GM19240 (cell line): ENCODE data around the gene NEK6.
A peak's percentile ranks its signal among the peaks of the same experiment; 100 is the strongest.

Experiments
- DNase-seq: peaks from one replicate; pipeline ENCODE4 v3.0.0; 2011; ENCODE audit warnings: low spot score; ENCODE audit not compliant: insufficient read length

Gene NEK6

DNA sequence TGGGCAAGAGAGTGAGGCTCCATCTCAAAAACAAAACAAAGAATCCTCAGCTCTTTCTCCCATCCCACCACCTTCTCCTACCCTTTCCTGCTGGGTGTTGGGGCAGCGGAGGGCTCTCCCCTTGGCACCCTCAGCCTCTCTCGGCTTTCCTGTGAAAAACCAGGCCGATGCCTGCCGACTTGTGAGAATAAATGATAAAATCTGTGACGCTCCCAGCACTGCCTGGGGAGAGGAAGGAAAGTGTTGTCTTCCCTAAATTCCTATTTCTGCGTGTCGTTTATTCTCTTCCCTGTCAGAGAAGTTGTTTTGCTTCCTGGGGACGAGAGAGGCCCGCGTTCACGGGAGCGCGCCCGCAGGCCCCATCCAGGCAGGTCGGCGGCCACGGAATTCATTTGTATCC lies 19.7 kb downstream of the NEK6 start:
- no peak for DNase-seq

DNA sequence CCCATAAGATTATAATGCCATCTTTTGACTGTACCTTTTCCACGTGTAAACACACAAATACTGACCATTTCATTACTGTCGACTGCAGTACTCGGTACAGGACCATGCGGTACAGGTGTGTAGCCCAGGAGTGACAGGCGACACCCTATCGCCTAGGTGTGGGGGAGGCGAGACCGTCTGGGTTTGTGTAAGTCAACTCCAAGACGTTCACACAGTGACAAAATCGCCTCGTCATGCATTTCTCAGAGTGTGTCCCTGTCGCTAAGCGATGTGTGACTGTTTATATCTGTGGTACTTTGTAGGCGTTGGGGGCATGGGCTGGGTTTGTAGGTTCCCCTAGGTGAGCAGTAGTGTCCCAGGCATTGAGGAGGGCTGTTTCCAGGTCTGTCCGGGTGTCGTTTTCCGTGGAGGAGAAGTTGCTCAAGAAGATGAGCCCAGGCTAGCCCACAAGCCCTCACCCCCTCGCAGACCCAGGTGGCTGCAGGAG lies 20.3 kb downstream of the NEK6 start:
- no peak for DNase-seq

DNA sequence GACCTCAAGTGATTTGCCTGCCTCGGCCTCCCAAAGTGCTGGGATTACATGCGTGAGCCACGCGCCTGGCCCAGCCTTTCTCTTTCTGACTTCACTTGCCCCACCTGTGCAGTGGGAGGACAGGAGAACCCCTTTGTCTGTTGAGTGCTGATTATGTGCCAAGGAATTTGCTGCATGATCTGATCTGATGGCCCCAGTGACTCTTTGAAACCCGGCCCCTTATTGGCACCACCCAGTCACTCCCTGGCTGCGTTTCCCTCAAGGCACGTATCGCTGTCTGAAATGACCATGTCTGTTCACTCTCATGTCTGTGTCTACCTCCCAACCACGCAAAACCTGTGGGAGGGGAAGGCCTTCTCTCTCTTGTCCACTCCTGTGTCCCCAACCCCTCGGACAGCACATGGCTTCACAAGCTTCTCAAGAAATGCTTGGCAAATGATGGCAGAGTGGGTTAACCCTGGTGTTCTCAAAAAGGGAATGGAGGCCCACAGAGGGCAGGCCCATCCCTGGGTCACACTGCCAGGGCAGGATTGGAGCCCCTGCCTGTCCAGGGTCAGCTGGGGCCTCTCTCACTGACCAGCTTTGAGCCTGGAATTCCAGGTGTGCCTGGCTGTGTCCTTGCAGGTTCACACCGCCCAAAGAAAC lies 21.9 kb downstream of the NEK6 start:
- DNase-seq = no peak

DNA sequence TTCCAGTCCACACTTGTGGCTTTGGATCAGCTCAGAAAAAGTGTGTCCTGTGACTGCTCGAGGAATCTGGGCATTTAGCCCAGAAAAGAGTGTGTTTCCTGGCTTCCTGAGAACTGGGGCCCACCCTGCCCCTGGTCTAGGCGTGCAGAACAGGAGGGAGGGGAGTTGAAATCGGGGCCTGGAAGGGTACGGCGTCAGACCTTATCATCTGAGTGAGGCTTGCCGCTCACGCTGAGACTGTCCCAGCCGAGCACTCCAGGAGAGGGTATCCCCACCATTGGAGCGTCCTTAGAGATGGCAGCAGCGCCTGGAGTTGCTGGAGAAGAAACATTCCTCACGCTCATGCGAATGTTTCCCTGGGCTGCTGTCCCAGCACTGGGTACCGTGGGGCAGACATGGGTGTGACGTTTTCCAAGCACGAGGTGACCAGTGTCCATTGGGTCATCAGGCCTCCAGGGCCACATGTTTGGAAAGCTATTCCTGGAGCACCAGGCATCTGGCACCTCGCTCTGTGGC lies 22.5 kb downstream of the NEK6 start:
- DNase-seq = no peak

DNA sequence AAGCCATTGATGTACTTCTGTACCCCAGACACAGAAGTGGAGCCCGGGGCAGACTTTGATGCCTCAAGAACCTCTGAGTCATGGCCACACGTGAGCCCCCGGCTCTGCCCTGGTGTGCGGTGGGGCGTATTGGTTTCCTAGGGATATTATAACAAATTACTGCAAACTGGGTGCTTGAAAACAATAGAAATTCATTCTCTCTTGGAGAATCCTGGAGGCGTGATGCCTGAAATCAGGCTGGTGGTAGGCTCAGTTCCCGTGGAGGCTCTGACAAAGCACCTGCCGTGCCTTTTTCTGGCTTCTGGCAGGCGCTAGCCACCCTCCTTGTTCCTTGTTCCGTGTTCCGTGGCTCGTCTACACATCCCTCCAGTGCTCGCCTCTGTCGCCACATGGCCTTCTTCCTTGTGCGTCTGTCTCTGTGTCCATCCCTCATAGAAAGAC lies 24.2 kb downstream of the NEK6 start:
- DNase-seq = no peak

DNA sequence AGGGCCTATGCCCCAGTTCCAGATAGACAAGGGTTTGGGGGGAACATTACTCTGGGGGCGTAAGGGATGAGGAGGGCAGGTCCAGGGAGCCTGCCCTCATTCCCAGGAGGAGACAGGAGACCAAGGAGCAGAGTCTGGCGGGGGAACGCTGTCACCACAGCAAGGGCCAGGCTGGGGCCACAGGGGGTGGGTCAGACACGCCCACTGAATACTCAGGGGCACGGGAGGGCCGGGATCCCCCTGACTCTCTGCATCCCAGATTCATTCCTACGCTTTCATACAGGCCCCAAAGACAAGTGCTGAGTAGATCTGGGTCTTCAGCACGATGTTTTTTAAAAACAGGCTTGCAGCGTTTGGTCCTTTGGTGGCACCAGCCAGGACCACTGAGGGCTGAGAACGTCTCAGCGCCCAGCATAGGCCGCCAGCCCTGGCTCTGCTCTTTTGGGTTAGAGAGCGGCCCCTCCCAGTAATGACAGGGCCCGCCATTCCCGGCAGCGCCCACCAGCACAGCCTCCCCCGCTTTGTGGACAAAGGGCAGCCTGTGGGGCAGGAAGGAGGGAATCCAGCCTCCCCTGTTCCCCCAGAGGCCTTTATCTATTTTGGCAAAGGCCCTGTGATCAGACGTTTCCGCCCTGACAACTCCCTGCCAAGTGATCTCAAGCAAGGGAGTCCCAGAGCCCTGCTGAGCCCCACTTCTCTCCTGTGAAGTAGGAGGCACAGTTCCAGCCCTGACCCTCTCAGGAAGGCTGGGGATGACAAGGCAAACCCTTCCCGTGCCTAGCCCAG lies 24.9 kb downstream of the NEK6 start:
- DNase-seq = no peak

DNA sequence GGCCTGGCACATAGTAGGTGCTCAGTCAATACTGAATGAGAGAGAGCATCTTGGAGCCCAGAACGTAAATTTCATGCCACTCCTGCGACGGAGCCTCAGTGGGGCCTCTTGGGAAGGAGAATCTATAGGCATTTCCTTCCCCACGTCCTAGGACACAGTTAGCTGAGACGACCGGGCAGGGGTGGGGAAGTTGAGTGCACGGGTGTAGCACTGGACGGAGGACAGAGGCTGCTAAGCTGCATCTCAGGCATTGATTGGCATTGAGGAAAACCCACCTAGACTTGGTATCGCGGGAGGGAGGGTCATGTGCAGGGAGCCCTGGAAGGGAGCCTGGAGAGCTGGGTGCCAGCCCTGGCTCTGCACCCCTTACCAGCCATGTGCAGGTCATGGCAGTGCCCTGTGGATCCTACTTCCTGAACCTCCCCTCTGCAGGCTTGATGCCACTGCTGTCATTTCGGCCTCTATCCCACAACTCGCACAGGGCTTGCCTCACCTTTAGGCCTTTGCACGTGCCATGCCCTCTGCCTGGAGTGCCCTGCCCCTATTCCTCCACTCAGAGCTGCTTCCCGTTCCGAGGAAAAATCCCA lies 25.6 kb downstream of the NEK6 start:
- no peak for DNase-seq

DNA sequence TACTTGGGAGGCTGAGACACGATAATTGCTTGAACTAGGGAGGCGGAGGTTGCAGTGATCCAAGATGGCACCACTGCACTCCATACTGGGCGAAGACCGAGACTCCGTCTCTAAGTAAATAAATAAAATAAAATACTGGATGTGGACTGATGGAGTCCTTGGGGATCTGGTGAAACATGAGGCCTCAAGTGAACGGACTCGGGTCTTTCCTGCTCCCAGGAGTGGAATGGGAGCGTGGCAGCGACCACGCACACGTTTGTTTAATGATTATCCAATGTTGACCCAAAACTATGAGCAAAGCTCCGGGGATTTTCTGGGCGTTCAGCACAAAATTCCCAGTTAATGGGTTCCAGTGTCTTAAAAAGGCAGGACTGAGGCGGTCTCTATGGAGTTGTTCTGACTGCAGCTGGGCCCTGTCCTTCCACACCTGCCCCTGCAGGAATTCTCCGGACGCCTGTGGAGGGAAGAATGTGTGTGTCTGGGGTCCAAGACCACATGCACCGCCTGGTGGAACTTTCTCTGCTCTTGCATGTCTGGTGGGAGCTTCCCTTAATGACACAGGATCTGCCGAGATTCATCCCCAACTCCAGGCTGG lies 26.6 kb downstream of the NEK6 start:
- no peak for DNase-seq

DNA sequence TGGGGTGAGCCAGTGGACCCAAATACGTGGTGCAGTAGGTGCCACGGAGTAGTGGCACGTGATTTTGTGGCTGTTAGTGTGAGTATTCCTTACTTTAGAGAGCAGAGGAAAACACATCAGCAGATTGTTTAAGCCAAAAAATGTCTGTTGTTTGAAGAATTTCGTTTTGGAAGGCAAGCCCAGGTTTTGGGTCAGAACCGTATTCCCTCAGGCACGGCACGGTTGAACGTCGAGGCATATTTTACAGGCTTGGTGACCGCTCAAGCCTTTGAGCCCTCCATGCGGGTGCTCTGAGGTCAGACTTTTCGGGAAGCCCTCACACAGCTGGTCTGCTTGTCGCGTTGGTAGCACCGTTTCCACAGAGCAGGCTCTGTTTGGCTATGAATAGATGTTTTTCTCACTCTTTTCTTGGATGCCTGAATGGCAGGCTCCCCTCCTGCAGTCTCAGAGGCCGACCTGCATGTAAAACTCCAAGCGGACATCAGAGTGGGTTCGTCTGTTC lies 27.2 kb downstream of the NEK6 start:
- no peak for DNase-seq

DNA sequence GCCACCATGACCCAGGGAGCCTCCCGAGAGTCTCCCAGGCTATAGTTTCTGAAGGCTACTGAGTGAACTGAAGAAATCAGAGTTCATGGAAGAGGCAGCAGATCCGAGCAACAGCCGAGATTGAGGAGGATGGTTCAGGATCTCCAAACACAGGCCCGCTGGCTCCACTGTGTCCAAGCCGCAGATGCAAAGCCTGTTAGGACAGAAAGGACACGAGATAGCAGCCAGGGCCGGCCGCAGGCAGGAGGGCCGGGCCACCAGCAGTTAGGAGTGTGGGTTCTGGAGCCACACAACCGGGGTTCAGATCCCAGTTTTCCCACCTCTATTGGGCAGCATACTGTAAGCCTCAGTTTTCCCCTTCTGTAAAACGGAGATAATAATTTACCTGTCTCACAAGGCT lies 27.7 kb downstream of the NEK6 start:
- DNase-seq = no peak

DNA sequence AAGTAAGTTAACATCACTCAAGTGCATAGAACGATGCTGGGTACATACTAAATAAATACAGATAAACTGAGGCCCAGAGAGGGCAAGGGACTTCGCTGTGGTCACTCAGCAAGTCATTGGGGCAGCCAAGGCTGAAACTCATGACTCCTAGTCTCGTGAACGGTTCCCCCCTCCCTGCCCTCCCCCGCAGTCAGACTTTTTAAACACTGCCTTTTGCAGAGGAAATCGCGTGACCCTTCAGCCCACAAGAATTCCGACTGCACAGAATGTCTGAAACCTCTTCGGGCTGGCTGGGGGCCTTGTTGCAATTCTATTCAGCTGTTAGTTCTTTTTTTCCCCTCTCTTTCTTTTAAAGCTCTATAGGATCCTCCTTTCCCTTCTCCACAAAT lies 28.1 kb downstream of the NEK6 start:
- DNase-seq = peak; percentile 68

DNA sequence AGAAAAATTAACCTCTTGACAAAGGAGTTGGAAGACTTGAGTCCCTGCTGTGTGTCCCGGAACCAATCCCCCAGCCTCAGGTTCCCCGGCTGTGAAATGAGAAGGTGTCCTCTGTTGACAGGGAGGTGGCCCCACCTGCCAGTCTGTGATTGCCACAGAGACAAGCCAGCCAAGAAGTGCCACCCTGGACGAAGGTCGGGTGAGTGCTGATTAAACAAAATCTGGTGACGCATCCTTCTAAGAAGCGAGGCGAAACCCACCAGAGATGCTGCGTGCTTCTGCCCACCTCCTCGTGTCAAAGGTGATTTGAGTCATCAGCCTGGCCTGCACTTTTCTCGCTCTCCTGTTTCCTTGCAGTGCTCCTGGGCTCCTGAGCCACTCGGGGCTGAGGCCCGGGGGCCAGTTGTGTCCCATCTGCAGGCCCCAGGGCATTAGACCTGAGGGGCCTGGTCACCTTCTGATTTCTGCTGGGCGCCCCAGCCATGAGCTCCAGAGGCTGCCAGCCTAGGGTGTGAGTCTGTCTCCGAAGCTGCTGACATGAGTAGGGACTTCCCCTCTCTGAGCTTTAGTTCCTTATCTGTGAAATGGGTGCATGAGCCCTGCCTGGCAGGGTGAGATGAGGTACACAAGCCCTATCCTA lies 28.7 kb downstream of the NEK6 start:
- peak; percentile 69 for DNase-seq

DNA sequence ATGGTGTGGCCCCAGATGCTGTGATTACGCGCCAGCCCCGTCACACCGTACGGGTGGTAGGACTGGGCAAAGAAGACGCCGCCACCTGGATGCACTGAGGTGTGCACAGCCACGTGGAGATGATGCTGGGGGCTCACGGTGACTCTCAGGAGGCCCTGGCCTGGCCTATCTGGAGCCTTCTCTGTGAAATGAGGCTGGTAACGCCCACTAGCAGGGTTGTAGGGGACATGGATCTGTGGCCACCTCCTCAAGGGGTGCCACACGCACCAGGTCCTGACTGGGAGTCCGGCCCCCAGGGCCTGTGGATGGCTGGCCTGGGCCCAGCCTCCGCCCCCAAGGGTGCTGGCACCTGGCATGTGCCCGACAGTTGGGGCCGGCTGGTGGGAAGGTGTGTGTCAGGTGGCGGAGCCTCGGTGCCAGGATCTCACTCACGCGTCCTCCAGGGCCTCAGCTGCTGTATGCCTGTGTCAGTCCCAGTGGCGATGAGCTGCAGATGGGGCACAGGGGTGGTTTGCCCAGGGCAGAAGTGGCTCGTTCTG lies 32.4 kb downstream of the NEK6 start:
- no peak for DNase-seq

DNA sequence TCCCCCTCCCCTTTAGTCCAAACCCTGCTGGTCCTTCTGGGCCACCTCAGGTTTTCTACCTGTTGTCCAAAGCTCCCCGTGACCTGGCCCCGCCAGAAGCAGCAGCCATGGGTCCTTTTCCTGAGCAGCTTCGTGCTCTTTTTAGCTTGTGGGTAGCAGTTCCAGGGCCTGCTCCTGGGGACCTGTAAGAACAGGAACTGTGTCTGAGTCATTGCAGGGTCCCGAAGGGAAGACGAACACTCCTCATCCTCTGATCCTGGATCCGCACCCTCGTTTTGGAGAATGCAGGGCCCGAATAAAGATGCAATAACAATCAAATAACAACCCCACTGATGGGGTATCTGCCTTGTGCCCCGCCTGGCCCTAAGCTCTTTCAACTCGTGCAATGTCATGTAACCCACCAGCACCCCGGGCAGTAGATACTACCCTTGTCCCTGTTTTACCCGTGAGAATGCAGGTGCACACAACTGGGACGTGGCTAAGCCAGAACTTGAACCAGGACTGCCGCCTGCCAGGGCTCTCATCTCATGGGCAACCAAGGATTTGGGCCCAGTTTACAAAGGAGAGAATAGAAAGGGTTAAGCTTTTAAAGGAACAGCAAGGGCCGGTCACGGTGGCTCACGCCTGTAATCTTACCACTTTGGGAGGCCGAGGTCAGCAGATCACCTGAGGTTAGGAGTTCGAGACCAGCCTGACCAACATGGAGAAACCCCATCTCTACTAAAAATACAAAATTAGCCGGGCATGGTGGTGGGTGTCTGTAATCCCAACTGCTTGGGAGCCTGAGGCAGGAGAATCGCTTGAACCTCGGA lies 33.2 kb downstream of the NEK6 start:
- DNase-seq = no peak

DNA sequence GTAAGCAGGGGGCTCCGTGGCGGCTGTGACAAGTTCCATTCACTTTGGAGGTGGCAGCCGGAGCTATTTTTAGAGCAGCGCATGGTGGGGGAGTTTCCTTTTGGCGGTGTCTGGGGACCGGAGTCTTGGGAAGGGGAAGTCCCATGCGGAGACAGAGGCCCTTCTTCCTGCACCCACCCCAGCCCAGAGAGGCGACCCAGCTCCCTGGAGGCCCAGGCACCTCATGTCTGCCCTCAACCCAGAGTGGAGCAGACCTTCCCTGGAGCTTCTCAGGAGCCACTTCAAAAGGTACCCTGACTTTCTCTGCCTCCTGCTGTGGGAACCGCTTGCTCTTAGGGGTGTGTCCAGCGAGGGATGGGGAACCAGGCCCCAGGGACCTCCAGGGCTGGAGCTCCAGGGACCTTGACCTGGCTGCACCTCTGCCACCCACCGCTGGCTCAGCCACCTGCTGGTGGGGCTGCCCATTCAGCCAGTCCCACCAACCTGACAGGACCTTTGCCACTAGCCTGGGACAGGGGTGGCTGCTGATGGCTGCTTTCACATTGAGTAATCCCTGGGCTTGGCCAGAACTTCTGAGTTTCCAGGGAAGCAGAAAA lies 34.1 kb downstream of the NEK6 start:
- peak; percentile 45 for DNase-seq

DNA sequence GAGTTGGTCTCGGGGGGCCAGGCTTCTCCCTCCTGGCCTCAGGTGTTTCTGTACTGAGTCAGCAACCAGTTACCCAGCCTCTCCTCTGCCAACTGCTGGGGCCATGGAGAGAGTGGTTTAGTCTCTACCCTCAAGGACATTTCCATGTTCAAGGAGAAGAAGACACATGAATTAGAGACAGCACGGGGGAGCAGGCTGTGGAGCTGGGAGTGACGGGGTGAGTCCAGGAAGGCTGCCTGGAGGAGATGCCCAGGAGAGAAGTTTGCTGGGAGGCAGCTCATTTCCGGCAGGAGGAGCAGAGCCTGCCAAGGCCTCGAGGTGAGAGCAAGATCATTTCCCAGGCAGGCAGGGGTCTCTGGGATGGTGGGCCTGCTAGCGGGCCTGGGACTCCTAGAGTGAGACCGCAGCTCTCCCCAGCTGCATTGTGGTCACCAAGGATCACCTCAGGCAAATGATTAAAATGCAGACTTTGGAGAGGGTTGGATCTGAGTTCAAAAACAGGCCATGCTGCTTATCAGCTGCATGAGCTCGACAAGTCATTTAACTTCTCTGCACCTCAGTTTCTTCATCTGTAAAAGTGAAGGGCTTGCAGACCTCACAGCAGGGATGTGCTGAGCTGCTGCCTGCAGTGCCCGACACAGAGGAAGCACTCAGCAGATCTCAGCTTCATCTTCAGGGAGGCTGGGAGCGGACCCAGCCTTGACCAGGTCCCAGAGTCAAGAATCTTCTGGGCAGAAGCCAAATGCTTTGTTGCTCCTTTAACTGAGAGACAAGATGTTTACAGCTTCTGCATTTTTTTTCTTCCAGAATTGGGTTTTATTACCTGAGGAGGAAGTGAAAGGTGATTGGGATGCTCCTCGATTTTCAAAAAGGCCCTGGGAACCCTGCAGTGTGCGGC lies 35.2 kb downstream of the NEK6 start:
- DNase-seq = no peak

DNA sequence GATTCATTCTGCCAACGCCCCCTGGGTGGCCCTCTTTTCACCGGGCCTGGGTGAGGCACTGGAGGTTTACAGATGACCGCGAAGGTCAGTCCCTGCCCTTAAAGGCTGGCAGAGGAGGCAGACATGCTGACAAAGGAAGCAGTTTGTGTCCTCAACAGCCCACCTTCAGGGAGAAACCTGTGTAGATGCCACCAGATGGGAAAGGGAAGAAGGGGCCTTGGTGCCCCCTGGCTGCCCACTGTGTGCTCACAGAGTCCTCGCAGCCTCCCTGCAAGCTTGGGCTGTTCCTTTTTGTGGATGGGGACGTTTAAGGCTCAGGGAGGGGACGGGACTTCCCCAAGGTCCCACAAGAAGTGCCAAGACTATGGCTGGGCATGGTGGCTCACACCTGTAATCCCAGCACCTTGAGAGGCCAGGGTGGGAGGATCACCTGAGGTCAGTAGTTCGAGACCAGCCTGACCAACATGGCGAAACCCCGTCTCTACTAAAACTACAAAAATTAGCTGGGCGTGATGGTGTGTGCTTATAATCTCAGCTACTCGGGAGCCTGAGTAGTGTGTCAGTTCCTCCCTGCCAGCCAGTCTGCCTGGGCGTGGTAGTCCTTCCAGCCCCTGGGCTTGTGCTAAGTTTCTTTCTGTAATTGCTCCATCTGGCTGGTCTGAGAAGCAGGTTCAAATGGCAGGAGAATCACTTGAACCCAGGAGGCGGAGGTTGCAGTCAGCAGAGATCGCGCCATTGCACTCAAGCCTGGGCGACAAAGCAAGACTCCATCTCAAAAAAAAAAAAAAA lies 36.2 kb downstream of the NEK6 start:
- DNase-seq = no peak
